Astrocyte (in vitro differentiated cells and primary cell): ENCODE results near the gene PECR.

ENCODE experiments used
- EZH2 ChIP-seq: IDR thresholded peaks from 2 replicates; pipeline ENCODE4 v1.6.1; 2012; ENCODE audit warnings: mild to moderate bottlenecking, low read length, inconsistent platforms; ENCODE audit not compliant: insufficient read depth
- TF ChIP-seq, protein P1 (sequence below): IDR thresholded peaks from 2 replicates; pipeline ENCODE4 v1.5.1; 2011; ENCODE audit warnings: low read depth, mild to moderate bottlenecking, inconsistent platforms, low read length, moderate library complexity; ENCODE audit not compliant: insufficient read depth

DNA sequence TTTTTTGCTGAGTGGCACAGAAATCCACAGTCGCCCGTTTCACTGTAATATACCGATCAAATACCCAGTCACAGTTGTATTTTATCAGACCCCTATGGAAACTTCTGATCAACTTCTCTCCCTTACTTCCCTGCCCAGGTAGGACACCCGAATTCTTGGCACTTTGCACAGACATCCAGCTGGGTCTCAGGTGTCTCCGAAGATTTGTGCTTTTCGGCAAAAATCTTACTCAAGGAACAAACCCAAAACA lies 68.9 kb downstream of the PECR start:
- TF ChIP-seq, protein P1, sequence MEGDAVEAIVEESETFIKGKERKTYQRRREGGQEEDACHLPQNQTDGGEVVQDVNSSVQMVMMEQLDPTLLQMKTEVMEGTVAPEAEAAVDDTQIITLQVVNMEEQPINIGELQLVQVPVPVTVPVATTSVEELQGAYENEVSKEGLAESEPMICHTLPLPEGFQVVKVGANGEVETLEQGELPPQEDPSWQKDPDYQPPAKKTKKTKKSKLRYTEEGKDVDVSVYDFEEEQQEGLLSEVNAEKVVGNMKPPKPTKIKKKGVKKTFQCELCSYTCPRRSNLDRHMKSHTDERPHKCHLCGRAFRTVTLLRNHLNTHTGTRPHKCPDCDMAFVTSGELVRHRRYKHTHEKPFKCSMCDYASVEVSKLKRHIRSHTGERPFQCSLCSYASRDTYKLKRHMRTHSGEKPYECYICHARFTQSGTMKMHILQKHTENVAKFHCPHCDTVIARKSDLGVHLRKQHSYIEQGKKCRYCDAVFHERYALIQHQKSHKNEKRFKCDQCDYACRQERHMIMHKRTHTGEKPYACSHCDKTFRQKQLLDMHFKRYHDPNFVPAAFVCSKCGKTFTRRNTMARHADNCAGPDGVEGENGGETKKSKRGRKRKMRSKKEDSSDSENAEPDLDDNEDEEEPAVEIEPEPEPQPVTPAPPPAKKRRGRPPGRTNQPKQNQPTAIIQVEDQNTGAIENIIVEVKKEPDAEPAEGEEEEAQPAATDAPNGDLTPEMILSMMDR, result no peak
- TF ChIP-seq EZH2, result no peak
